Hematopoietic multipotent progenitor cell treated with erythropoietin and hydrocortisone succinate and interleukin-3 and kit ligand, for 17 days (in vitro differentiated cells): Measurements from ENCODE around the gene PGF.
"Not testable (repeated sequence)": the region's sequence is repeated elsewhere in the genome, so short reads cannot be mapped to it uniquely, and the experiment has no call there.

ENCODE experiments used
- DNase-seq: peaks from one replicate; pipeline ENCODE4 v3.0.0-alpha.2; 2015; ENCODE audit warnings: low spot score

The PGF gene

GRCh38 chr14:74955229-74956026 lies at the start of gene PGF:
Gene PGF, minus strand, starts transcription at chr14:74955597. Its CDS starts 355 bp downstream, at chr14:74955242.
- DNase-seq = peak; percentile 56

GRCh38 chr14:75003250-75004027 lies 48.0 kb upstream of the PGF start:
- peak; percentile 16 for DNase-seq

- peak; percentile 92 for DNase-seq
These were observed 47.2 kb upstream of the PGF start, which contains the start of gene EIF2B2 for GRCh38 chr14:75002392-75003249. Gene EIF2B2, plus strand, starts transcription at chr14:75002921. Its CDS starts 70 bp downstream, at chr14:75002991.

- no peak for DNase-seq
These were observed 46.5 kb upstream of the PGF start for GRCh38 chr14:75001899-75002298.

DNA sequence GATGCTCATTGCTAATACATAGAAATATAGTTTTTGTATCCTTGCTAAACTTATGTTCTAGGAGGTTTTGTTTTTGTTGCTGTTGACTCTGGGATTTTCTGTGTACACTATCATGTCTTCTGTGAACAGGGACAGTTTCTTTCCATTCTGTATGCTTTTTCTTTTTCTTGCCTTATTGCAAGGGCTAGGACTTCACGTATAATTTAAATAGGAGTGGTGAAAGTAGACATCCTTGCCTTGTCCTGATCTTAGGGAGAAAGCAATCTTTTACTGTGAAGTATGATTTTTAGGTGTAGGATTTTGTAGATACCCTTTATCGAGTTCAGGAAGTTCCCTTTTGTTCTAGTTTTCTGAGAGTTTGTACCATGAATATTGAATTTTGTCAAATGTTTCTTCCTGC lies 45.9 kb upstream of the PGF start:
- DNase-seq = no peak

DNA sequence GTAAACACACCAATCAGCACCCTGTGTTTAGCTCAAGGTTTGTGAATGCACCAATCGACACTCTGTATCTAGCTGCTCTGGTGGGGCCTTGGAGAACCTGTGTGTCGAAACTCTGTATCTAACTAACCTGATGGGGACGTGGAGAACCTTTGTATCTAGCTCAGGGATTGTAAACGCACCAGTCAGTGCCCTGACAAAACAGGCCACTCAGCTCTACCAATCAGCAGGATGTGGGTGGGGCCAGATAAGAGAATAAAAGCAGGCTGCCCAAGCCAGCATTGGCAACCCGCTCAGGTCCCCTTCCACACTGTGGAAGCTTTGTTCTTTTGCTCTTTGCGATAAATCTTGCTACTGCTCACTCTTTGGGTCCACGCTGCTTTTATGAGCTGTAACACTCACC lies 40.4 kb upstream of the PGF start:
- DNase-seq = not testable (repeated sequence)

DNA sequence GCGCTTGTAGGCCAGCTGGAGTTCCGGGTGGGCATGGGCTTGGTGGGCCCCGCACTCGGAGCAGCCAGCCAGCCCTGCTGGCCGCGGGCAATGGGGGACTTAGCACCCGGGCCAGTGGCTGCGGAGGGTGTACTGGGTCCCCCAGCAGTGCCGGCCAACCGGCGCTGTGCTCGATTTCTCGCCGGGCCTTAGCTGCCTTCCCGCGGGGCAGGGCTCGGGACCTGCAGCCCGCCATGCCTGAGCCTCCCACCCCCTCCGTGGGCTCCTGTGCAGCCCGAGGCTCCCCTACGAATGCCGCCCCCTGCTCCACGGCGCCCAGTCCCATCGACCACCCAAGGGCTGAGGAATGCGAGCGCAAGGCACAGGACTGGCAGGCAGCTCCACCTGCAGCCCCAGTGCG lies 38.8 kb upstream of the PGF start:
- not testable (repeated sequence) for DNase-seq

- no peak for DNase-seq
These were observed 33.6 kb upstream of the PGF start for GRCh38 chr14:74988993-74989392.

GRCh38 chr14:74988131-74988530 lies 32.7 kb upstream of the PGF start:
- DNase-seq = no peak

- DNase-seq = no peak
These were observed 30.4 kb upstream of the PGF start for GRCh38 chr14:74985806-74986205.

DNA sequence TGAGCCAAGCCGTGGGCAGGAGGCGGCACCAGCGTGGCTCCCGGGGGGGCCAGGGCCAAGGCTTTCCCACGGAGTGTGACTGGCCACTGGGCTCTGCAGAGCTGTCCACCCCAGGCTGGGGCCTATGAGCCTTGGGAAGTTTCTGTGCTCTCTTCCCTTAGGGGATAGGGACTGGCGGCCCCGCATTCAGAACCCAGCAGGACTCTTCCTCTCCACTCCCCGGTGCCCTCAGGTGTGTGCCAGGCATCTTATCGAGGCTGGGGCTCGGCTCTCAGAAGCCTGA lies 29.6 kb upstream of the PGF start:
- DNase-seq = no peak

DNA sequence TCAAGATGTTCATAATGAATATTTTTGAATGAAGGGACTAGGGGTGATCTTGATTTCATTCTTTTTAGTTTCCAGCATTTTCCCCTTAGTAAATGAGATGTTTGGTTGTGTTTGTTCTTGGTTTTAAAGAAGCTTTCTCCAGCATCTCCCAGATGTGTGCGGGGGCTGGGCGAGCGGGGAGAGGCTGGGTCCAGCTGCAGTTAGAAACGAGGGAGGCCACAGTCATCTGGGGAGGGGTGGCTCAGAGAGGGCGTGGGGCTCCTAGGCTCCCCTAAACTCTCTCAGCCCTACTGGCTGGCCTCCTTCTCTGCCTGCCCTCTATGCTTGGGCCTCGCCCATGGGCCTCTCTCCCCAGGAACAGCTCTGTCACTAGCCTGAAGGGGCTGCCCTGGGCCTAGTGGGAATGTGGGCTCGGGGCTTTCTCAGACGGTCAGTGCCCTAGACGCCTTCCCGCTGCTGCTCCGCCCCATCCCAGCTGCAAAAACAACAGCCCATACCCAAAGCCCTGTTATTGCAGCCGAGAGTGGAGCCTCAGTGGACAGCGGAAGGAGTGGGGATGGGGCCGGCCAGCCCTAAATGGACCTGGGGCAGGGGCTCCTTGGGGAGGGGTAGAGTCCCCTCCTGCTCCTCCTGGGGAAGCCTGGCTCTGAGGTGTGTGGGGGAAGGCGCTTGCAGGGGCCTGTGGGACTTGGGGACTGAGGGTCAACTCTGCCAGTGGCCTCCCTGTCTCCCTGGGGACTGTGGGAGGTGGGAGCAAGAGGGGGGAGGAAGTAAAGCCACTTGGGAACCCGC lies 29.0 kb upstream of the PGF start:
- no peak for DNase-seq

GRCh38 chr14:74983343-74983742 lies 27.9 kb upstream of the PGF start:
- DNase-seq = no peak

GRCh38 chr14:74982661-74983060 lies 27.3 kb upstream of the PGF start:
- DNase-seq = no peak

DNA sequence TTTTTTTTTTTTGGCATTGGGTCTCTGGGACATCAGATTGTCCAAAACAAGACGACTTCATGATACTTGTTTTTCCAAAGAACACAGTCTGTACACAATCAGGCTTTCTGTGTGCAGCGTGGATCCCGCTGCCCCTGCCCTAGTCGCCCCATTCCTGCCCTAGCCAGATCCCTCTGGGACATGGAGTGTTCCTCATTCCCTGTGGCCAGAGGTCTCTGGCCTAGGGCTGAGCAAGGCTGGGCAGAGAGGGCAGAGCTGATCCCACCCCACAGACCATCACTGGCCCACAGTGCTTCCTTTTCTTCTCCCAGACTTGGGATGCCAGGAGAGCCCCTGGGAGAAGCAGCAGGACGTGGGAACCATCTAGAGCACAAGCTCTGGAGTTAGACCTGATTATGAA lies 26.4 kb upstream of the PGF start:
- no peak for DNase-seq

GRCh38 chr14:74981462-74981782 lies 26.0 kb upstream of the PGF start:
- no peak for DNase-seq

DNA sequence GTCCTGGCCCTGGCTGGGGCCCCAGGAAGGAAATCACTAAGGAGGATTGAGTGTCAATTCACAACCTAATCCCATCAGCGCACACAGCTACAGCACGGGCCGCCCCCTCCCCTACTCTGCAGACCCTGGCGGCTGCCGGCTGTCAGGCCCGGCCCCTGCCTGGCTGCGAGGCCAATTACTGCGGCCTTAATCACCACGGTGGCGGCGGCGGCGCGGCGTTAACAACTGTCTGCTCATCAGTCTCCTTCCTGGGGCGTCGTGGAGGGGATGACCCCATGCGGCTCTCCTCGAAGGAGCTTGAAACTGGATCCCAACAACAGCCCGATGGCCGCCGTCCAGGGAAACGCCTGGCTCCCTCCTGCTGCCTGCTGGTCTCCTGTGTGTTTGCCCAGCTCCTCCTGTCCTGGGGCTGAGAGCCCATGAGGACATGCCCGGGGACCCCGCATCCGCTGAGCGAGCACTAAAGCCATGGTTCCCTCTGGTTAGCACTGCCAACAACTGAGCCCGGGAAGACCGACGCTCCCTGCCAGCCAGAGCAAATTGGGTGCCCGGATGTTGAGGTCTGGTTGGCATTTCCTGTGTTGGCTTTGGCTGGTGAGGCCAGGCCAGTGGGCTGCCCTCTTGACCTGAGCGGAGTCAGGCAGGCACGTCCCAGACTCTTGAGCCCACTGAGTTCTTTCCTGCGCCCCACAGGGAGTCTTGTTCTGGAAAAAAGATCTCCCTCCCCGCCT lies 25.5 kb upstream of the PGF start:
- no peak for DNase-seq

DNA sequence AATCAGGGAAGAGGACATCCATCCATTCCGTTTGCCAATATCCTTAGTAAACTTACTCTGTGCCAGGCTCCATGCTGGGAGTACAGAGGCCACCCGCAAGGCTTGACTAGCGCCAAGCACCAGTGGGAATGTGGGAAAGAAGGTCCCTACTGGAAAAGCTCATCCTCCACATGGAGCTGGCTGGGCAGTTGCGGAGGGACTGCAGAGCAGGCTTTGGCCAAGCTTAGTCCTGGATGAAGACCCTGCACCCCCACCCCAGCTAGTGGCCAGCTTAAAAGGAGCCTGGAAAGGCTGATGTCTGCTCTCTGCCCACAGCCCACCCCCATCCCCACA lies 25.0 kb upstream of the PGF start:
- no peak for DNase-seq

GRCh38 chr14:74979442-74980397 lies 24.3 kb upstream of the PGF start:
- no peak for DNase-seq

DNA sequence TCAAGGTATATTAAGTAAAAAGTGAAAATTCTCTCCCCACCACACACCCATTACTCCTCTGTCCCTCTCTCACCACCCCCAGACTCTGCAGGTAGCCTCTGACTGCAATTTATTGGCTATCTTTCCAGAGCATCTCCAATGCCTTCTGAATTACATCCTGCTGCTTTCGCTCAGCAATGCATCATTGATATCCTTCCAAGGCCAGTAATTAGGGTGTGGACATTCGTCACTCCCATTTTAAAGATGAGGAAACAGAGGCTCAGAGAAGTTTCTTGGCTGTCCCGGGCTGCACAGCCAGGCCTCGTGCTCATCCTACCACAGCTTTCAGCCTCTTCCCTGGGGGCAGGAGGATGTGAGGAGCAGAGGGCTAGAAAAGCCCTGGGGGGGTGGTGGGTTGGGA lies 23.6 kb upstream of the PGF start:
- DNase-seq = no peak
